ENCODE results near the gene MTPN. TPM values are rescaled to one million over a fixed set of nuclear protein-coding genes. Genes with fewer than 3 reads are reported as not detected.

The MTPN gene
- total and polyA plus RNA-seq, 12 donors: 16.7 to 116 (median 86.9) TPM

GRCh38 chr7:135991322-135991721 lies 14.2 kb upstream of the MTPN start:
- 70 to 80% (median 76%) methylated on average over 6 of the region's 6 CpGs for WGBS, 4 donors
- TF ChIP-seq POLR2A (IDR thresholded peaks at IDR 0.05): no peak
- TF ChIP-seq, protein P1, sequence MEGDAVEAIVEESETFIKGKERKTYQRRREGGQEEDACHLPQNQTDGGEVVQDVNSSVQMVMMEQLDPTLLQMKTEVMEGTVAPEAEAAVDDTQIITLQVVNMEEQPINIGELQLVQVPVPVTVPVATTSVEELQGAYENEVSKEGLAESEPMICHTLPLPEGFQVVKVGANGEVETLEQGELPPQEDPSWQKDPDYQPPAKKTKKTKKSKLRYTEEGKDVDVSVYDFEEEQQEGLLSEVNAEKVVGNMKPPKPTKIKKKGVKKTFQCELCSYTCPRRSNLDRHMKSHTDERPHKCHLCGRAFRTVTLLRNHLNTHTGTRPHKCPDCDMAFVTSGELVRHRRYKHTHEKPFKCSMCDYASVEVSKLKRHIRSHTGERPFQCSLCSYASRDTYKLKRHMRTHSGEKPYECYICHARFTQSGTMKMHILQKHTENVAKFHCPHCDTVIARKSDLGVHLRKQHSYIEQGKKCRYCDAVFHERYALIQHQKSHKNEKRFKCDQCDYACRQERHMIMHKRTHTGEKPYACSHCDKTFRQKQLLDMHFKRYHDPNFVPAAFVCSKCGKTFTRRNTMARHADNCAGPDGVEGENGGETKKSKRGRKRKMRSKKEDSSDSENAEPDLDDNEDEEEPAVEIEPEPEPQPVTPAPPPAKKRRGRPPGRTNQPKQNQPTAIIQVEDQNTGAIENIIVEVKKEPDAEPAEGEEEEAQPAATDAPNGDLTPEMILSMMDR (IDR thresholded peaks at IDR 0.05): no peak
- Histone ChIP-seq H3K4me3 (no peak overlapping the region), H3K9me3 (replicated peaks in 1 of 3) (no peaks in the 10 kb centered on the region), H3K27ac (no peak overlapping the region), H3K27me3 (no peaks in the 10 kb centered on the region), H3K36me3 (replicated peaks in 1 of 2) (no peaks in the 10 kb centered on the region), H3K4me1 (replicated peaks in 1 of 2) (peaks cover 0 to 6% of the 10 kb centered on the region in 2 donors)
- no peak for DNase-seq
- intact Hi-C loops (cut with DNase I): no loop called here

GRCh38 chr7:135990258-135990657 lies 13.1 kb upstream of the MTPN start:
- H3K36me3 ChIP-seq (replicated peaks in 1 of 2): no peaks in the 10 kb centered on the region
- WGBS, 4 donors: 43 to 56% (median 47%) methylated on average over 1 of the region's 1 CpG
- H3K27me3 ChIP-seq: no peaks in the 10 kb centered on the region
- H3K4me3 ChIP-seq: no peak overlapping the region
- peaks cover 0 to 6% of the 10 kb centered on the region in 2 donors for H3K4me1 ChIP-seq (replicated peaks in 1 of 2)
- TF ChIP-seq, protein P1 (IDR thresholded peaks at IDR 0.05): no peak
- no peak for TF ChIP-seq POLR2A (IDR thresholded peaks at IDR 0.05)
- no peaks in the 10 kb centered on the region for H3K9me3 ChIP-seq (replicated peaks in 1 of 3)
- intact Hi-C loops (cut with DNase I): no loop called here
- no peak overlapping the region for H3K27ac ChIP-seq
- DNase-seq: no peak

DNA sequence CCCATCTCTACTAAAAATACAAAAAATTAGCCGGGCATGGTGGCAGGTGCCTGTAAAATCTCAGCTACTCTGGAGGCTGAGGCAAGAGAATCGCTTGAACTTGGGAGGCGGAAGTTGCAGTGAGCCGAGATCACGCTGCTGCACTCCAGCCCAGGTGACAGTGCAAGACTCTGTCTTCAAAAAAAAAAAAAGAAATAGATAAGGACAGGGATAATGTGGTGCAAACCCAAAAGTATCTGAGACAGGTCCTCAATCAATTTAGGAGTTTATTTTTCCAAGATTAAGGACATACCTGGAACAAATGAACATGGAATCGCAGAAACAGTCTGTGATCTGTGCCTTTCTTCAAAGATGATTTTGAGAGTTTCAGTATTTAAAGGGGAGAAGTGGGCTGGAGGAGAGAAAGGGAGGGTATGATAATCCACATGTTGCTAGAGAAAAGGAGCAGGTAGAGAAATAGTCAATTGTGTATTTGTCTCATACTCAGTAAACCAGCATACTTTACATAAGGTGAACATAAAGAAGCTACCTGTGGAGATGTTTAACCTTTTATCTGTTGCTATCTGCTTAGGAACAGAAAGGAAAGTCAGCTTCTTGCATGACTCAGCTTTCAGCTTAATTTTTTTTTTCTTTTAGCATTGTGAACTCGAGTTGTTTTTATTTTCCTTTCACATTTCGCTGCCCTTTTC lies 4.9 kb upstream of the MTPN start:
- intact Hi-C loops (cut with DNase I): no loop called here
- peak overlapping the region in 1 of 4 donors; percentile 39 for H3K4me3 ChIP-seq
- no peak for TF ChIP-seq POLR2A (IDR thresholded peaks at IDR 0.05)
- TF ChIP-seq, protein P1 (IDR thresholded peaks at IDR 0.05): no peak

DNA sequence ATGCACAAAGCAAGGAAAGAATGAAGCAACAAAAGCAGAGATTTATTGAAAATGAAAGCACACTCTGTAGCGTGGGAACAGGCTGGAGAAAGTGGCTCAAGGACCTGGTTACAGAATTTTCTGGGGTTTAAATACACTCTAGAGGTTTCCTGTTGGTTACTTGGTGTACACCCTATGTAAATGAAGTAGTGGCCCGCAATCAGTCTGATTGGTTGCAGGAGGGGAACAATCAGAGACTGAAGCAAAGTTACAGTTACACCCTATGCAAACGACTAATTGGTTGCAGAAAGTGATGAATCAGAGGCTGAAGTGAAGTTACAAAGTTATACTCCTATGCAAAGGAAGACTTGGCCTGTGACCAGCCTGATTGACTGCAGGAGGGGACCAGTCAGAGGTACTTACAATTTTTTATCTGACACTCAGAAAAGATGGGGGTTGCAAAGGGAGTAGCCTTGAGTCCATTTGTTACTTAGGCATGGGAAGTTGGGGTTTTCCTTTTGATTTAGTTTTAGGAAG lies 3.6 kb upstream of the MTPN start:
- H3K9me3 ChIP-seq (replicated peaks in 1 of 3): no peaks in the 10 kb centered on the region
- H3K36me3 ChIP-seq (replicated peaks in 1 of 2): no peaks in the 10 kb centered on the region
- WGBS, 4 donors: 37 to 47% (median 40%) methylated on average over 3 of the region's 3 CpGs
- intact Hi-C loops (cut with DNase I): no loop called here
- H3K27me3 ChIP-seq: no peaks in the 10 kb centered on the region
- DNase-seq: peak; percentile 22 to 68 (median 61)
- H3K4me1 ChIP-seq (replicated peaks in 1 of 2): peaks cover 19 to 32% of the 10 kb centered on the region in 2 donors
- H3K27ac ChIP-seq: peak overlapping the region; percentile 54 to 80 (median 61)
- H3K4me3 ChIP-seq: peak overlapping the region in 1 of 4 donors; percentile 39
- peak in 1 of 2 donors; percentile 48 for TF ChIP-seq POLR2A (IDR thresholded peaks at IDR 0.05)
- TF ChIP-seq, protein P1 (IDR thresholded peaks at IDR 0.05): no peak

More for the DNA sequence above, 4.9 kb upstream of the MTPN start:
- no peak for DNase-seq
- Histone ChIP-seq H3K36me3 (replicated peaks in 1 of 2) (no peaks in the 10 kb centered on the region), H3K27me3 (no peaks in the 10 kb centered on the region), H3K27ac (peak overlapping the region; percentile 14 to 80 (median 60)), H3K4me1 (replicated peaks in 1 of 2) (peaks cover 11 to 23% of the 10 kb centered on the region in 2 donors), H3K9me3 (replicated peaks in 1 of 3) (no peaks in the 10 kb centered on the region)
- 55 to 60% (median 56%) methylated on average over 8 of the region's 8 CpGs for WGBS, 4 donors
